Vagina (tissue), 2 donors: ENCODE data around the gene RELL1. TPM values are rescaled to one million over a fixed set of nuclear protein-coding genes. Genes with fewer than 3 reads are reported as not detected.

Experiments
- DNase-seq, 2 donors: peaks; one replicate each; pipeline ENCODE4 v3.0.0-alpha.2; 2017; ENCODE audit errors: extremely low spot score in 2 of 2
- H3K27ac ChIP-seq: fragments of 200-600 bp; sonication (generic); one replicate; pipeline ENCODE4 v1.5.1; 2019
- H3K27me3 ChIP-seq: fragments of 200-600 bp; sonication (generic); one replicate; pipeline ENCODE4 v1.5.1; 2019
- H3K36me3 ChIP-seq, 2 donors: fragments of 200-600 bp; sonication (generic); one replicate each; pipeline ENCODE4 v1.5.1; 2017 to 2019
- H3K4me1 ChIP-seq: fragments of 200-600 bp; sonication (generic); one replicate; pipeline ENCODE4 v1.5.1; 2019
- H3K4me3 ChIP-seq, 2 donors: fragments of 200-600 bp; sonication (generic); 1 replicate in 1 of 2; 2 replicates in 1 of 2; pipeline ENCODE4 v1.5.1; 2016 to 2019
- H3K9me3 ChIP-seq: fragments of 200-600 bp; sonication (generic); one replicate; pipeline ENCODE4 v1.5.1; 2019
- CTCF ChIP-seq, 3 experiments: fragments of 450-650 bp in 2 of 3; fragments of 200-600 bp in 1 of 3; sonication (generic) in 1 of 3; IDR thresholded peaks; one replicate each; pipeline ENCODE4 v1.5.1; 2017 to 2019; ENCODE audit warnings: antibody characterized with exemption in 3 of 3, mild to moderate bottlenecking in 2 of 3, moderate library complexity in 2 of 3
- POLR2A ChIP-seq, 2 donors: fragments of 450-650 bp; IDR thresholded peaks; one replicate each; pipeline ENCODE4 v1.6.1; 2017; ENCODE audit warnings: antibody characterized with exemption in 2 of 2, mild to moderate bottlenecking in 2 of 2, moderate library complexity in 2 of 2
- POLR2AphosphoS5 ChIP-seq, 2 donors: sonication (generic); formaldehyde crosslinking; IDR thresholded peaks; one replicate each; pipeline ENCODE4 v1.9.0; 2017; ENCODE audit warnings: antibody characterized with exemption in 2 of 2, mild to moderate bottlenecking in 2 of 2, low read depth in 1 of 2; ENCODE audit not compliant: insufficient read depth in 1 of 2
- intact Hi-C: fragments of 100-400 bp; cut with DNase I; formaldehyde crosslinking; loops from one replicate; pipeline ENCODE4 v1.15.1; 2023
- total RNA-seq: library from RNA; depleted of rRNA; stranded (reverse); fragments of >200 nt; gene quantifications from one replicate; pipeline ENCODE4 v1.2.3, GENCODE V29; 2016

RELL1 gene
- total RNA-seq, 1 donor from 2014 or later, result 38.8 TPM

DNA sequence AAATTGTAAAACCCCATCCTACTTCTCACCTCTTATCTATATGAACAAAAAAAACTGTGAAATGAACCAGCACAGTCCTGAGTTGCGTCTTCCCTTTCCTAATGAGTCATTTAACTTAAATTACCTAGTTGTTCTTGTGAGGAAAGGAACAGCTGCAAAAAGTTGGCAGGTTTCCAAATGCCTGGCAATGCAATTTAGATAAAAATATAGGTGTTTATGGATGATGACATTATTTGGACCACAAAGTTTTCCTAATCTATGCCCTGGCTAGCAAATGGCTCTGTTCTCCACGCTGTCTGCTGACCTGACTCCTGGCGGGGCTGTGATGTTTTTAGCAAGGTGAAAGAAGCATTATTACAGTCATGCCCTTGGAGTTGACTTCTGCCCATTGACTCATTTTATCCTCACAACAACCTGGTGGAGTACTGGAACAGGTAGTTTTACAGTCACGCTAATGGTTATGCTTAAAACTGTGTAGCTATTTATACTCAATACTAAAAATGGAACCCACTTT lies 29.8 kb upstream of the RELL1 start:
- H3K27me3 ChIP-seq, result no peaks in the 10 kb centered on the region
- no peaks in the 10 kb centered on the region for H3K4me1 ChIP-seq
- no peak for DNase-seq
- no peak for TF ChIP-seq POLR2A (IDR thresholded peaks at IDR 0.05)
- no peak for TF ChIP-seq CTCF (IDR thresholded peaks at IDR 0.05)
- TF ChIP-seq POLR2AphosphoS5 (IDR thresholded peaks at IDR 0.05; ENCODE audit: insufficient read depth in 1 of 2, low read depth in 1 of 2), result no peak
- intact Hi-C loops, result no loop called here
- no peaks in the 10 kb centered on the region for H3K9me3 ChIP-seq
- H3K36me3 ChIP-seq, result no peaks in the 10 kb centered on the region
- no peak overlapping the region for H3K4me3 ChIP-seq
- H3K27ac ChIP-seq, result no peak overlapping the region

DNA sequence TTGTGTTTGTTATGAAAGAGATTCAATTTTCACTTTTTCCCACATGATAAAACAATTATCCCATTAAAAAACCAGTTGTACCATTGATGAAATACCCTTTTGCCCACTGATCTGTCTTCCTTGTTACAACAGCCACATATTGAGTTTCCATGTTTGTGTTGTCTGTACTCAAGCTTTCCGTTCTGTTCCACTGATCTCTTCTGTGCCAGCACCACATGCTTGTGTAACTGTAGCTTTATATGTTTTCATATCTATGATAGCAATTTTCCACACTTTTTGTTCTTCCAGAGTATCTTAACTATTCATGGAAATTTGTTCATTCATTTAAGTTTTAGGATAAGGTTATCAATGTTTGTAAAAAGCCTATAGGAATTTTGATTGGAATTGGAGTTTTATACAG lies 24.3 kb upstream of the RELL1 start:
- intact Hi-C loops, result no loop called here

DNA sequence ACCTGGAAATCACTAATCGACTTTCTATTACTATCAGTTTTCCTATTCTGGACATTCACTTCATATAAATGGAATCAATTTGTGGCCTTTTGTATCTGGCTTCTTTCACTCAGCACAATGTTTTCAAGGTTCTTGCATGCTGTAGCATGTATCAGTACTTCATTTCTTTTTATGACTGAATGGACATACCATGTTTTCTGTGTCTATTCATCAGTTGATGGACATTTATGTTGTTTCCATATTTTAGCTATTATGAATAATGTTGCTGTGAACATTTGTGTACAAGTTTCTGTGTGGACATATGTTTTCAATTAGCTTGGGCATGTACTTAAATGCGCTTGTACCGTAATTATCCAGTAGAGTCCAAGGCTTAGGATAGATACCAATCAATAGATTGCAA lies 19.9 kb upstream of the RELL1 start:
- TF ChIP-seq POLR2A (IDR thresholded peaks at IDR 0.05), result no peak
- no peak for TF ChIP-seq POLR2AphosphoS5 (IDR thresholded peaks at IDR 0.05; ENCODE audit: insufficient read depth in 1 of 2, low read depth in 1 of 2)
- no peak for TF ChIP-seq CTCF (IDR thresholded peaks at IDR 0.05)
- no peak overlapping the region for H3K4me3 ChIP-seq
- intact Hi-C loops, result no loop called here

More for the DNA sequence above, 24.3 kb upstream of the RELL1 start:
- no peaks in the 10 kb centered on the region for H3K27me3 ChIP-seq
- no peaks in the 10 kb centered on the region for H3K9me3 ChIP-seq
- H3K27ac ChIP-seq, result no peak overlapping the region
- no peak for TF ChIP-seq CTCF (IDR thresholded peaks at IDR 0.05)
- no peak for TF ChIP-seq POLR2AphosphoS5 (IDR thresholded peaks at IDR 0.05; ENCODE audit: insufficient read depth in 1 of 2, low read depth in 1 of 2)
- no peak overlapping the region for H3K4me3 ChIP-seq
- no peaks in the 10 kb centered on the region for H3K36me3 ChIP-seq
- H3K4me1 ChIP-seq, result no peaks in the 10 kb centered on the region
- no peak for DNase-seq

GRCh38 chr4:37705571-37705970 lies 19.4 kb upstream of the RELL1 start:
- Histone ChIP-seq H3K9me3 (no peaks in the 10 kb centered on the region), H3K27me3 (no peaks in the 10 kb centered on the region), H3K36me3 (no peaks in the 10 kb centered on the region), H3K4me3 (no peak overlapping the region), H3K4me1 (no peaks in the 10 kb centered on the region), H3K27ac (no peak overlapping the region)
- DNase-seq, result no peak
- intact Hi-C loops, result no loop called here
- TF ChIP-seq POLR2A (IDR thresholded peaks at IDR 0.05) (no peak), POLR2AphosphoS5 (IDR thresholded peaks at IDR 0.05; ENCODE audit: insufficient read depth in 1 of 2, low read depth in 1 of 2) (no peak), CTCF (IDR thresholded peaks at IDR 0.05) (no peak)

More for the DNA sequence above, 19.9 kb upstream of the RELL1 start:
- no peaks in the 10 kb centered on the region for H3K4me1 ChIP-seq
- no peaks in the 10 kb centered on the region for H3K9me3 ChIP-seq
- DNase-seq, result no peak
- no peaks in the 10 kb centered on the region for H3K36me3 ChIP-seq
- no peaks in the 10 kb centered on the region for H3K27me3 ChIP-seq
- no peak overlapping the region for H3K27ac ChIP-seq

DNA sequence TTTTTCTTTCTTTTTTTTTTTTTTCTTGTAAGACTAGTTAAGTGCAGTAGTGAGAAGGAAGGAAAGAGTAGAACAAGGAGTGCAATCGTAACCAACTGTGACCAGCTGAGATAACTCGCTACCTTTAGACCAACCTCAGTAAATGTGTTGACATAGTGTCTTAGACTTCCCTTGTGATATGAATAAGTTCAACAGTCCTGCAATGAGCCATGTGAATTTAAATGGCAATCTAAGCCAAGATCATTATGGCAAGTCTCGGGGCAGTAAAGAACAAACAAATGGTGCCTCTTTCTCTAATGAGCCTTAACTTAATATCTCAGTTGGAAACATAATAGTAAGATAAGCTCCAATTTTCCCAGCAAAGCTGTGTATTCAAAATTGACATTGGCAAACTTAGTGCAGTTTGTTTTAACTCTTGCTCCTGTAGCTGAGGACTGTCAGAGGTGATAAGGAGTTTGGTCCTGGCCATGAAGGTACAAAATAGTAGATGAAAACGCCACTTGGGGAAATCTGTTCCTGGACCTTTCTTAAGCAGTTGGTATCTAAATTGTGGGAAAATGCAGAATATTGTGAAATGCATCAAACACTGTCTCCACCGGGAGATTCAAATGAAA lies 13.8 kb upstream of the RELL1 start:
- no peaks in the 10 kb centered on the region for H3K4me1 ChIP-seq
- intact Hi-C loops, result no loop called here
- H3K36me3 ChIP-seq, result no peaks in the 10 kb centered on the region
- H3K9me3 ChIP-seq, result no peaks in the 10 kb centered on the region
- no peak overlapping the region for H3K4me3 ChIP-seq
- no peak for DNase-seq
- no peaks in the 10 kb centered on the region for H3K27me3 ChIP-seq
- TF ChIP-seq POLR2AphosphoS5 (IDR thresholded peaks at IDR 0.05; ENCODE audit: insufficient read depth in 1 of 2, low read depth in 1 of 2) (no peak), POLR2A (IDR thresholded peaks at IDR 0.05) (no peak), CTCF (IDR thresholded peaks at IDR 0.05) (no peak)
- no peak overlapping the region for H3K27ac ChIP-seq
